HG03103 (cell line): ENCODE measurements around the gene SORCS2.

Experiments used
- ATAC-seq: cut with Tn5 transposase; IDR thresholded peaks from one replicate; pipeline ENCODE4 v1.9.1; 2021; ENCODE audit warnings: low read depth; ENCODE audit not compliant: unreplicated experiment

Gene SORCS2

DNA sequence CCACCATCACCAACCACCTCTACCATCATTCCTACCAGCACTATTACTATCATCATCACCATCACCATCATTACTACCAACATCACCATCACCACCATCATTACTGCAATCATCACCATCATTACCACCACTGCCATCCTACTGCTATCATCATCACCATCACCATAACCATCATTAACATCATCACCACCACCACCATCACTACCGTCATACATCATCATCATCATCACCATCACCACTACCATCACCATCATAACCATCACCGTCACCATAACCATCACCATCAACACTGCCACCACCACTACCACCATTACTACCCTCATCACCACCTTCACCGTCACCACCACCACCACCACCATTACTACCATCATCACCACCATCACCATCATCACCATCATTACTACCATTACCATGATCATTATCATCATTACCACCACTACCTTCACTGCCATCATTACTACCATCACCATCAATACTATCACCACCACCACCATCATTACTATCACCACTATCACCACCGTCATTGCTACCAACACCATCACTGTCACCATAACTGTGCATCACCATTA, 170.6 kb downstream of the SORCS2 start:
- ATAC-seq: no peak

DNA sequence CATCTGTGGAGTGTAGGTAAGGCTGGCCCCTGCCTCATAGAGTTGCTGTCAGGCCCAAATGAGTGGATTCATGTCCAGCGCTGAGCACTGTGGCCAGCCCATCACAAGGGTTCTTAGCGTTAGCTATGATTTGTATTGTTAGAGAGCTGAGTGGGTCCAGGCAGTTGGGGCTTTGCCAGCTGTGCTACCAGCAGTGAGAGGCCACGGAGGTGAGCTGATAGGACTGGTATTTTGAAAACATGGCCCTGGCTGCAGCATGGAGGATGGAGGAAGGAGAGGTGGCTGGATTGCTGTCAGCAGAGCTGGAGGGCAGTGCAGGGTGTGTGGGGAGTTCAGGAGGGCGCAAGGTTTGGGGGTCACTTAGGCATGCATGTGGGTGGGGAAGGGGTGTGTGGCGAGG, 172.6 kb downstream of the SORCS2 start:
- no peak for ATAC-seq

DNA sequence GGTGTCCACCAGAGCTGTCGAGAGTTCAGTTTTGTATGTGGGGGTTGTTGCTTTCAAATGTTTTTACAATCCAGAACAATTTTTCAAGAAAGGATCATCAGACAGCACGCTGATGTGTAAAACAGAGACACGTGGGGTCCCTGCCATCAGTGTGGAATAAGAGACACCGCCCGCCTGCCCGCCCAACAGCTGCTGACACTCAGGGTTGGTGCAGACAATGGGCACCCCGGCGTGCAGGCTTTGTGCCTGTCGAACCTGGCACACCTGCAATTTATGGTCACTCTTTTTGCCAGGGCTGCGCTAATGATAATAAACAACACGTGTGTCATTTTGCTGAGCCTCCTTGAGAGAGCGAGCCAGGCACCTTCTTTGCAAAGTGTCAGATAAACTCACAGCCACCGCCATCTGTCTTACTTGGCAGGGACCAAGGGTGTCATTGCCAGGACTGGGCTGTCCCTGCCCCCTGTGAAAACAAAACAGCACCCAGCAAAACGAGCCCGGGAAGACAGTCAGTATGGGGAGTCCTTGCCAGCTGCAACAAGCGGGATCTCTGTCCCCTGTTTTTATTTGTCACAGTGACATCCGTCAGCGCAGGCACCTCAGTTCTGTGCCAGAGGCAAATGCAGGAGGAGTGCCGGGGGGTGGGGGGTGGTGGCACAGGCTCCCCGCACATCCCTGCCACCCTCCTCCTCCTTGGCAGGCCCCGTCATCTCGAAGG, 173.3 kb downstream of the SORCS2 start:
- ATAC-seq: no peak

DNA sequence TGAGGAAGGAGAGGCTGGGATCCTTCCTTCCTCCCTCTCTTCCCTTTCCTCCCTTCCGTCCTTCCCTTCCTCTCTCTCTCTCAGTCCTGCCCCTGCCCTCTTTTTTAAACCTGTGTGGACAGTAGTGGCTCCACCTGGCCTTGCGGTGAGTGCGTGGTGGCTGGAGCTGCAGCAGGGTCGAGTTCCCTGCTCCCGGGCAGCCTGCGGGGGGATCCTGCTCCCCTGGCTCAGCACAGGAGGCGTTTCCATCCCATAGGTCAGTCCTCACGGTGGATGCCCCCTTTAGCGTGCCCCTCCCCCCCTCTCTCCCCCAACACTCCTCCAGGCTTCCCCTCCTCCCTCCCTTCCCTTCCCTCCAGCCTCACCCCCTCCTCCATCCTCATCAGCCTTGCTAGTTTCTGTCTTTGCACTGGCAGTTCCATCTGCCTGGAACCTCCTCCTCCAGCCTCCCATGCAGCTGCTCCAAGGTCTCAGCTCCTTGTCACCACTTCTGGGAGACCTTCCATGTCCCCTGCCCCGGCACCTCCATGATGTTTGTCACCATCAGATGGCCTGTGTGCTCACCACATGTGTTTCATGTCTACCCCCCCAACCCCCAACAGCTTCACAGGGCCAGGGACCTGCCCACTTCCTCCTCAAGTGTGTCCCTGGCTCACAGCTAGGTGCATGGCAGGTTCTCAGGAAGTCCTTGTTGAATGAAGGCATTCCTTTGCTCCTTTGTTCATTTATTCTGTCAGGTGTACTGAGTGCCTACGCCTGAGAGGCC, 174.0 kb downstream of the SORCS2 start:
- ATAC-seq: no peak

DNA sequence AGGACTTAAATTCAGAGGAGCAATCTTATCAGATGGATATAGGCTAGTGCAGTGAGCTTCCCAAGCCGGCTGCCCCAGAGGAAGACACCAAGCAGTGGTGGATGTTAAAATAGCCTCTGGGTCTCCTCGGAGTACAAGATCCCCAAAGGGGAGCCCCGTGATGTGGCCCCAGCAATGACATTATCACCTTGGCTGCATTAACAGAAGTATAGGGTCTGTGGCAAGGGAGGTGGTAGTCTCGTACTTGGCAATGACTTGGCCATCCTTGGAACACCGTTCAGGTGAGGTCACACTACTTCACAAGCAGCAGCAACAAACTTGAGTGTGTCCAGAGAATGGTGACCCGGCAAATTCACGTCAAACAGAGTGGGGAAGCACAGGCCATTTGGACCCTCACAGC, 174.6 kb downstream of the SORCS2 start:
- ATAC-seq: no peak

DNA sequence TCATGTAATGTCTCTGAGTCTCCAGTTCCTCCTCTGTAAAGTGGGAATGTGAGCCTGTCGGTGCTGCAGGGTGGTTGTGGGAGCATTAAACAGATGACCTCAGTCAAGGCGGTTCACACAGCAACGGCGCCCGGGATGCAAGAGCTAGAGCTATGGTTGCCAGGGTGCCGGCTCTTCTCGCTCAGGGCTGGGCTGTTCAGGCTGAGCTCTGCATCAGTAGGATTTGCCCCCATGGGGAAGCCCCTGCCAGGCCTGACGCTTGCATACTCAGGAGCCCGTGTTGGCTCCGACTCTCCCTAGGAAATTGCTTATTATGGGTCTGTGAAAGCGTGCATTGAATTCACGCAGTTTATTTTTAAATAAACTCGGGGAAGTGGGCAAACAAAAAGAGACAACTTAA, 175.1 kb downstream of the SORCS2 start:
- ATAC-seq: no peak

DNA sequence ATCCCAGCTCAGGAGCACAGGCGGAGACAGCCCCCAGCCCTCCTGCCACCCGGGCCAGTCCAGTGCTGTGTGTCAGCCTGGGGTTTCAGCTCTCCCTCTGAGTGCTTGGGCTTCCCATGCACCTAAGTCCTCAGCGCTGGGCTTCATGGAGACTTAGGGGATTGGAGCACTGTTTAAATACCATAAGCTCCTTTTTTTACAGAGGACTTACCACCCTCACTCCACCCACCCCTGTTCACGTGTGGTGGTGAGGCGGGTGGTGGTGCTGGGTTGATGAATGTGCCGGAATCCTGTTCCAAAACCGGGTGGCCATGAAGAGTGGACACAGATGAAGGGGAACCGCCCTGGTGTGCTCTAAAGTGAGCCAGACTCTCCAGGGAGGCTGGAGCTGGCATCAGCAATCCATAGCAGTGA, 175.5 kb downstream of the SORCS2 start:
- ATAC-seq: no peak

DNA sequence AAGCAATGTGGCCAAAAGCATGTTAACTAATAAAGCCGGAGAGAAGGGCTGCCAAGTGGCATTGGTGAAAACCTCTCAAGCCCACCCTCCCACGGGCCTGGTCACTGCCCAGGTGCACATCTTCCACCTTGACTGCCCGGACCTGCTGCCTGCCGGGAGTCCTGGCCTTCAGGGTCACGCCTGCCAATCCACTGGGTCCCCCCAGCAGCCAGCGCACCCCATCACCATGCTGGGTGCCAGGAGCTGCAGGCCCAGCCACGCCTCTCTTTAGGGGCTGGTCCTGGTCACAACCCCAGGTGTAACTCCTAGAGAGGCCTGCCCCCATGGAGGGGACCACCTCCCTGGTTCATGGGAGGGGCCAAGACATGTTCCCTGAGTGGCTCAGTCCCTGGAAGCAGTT, 176.0 kb downstream of the SORCS2 start:
- ATAC-seq: no peak

DNA sequence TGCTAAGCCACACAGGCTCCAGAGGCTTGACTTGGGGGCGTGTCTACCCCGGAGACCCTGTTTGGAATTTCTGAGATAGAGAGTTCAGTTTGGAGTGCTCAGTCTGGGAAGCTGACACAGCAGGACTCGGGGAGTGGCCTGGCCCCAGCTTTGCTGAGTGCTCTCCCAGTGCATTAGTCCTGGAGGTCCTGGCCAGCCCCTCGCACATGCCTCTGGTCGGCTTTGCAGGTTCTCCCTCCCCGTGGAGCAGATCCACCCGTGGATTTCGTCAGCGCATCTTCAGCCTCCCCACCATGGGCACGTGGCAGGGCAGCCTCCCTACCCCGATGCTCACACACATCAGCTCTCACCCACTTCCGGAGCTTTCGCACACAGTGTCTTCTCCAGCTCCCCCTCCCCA, 177.2 kb downstream of the SORCS2 start:
- no peak for ATAC-seq

DNA sequence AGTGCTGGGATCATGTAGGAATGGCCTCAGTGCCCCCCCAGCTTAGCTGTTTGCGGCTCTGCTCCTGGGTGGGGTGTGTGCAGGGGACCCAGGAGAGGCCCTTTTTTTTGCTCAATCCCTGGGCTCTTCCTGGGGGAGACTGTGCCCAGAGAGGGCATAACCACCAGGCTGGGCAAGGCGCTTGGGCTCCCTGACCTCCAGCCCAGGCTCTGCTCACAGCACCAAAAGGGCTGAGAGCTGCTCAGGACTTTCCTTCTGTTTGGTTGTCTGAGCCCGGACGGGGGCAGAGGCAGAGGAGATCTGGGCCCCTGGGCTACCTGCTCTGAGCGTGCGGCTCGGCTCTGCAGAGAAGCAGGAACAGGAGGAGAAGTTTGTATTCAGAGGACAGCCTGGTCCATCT, 177.7 kb downstream of the SORCS2 start:
- ATAC-seq: no peak

DNA sequence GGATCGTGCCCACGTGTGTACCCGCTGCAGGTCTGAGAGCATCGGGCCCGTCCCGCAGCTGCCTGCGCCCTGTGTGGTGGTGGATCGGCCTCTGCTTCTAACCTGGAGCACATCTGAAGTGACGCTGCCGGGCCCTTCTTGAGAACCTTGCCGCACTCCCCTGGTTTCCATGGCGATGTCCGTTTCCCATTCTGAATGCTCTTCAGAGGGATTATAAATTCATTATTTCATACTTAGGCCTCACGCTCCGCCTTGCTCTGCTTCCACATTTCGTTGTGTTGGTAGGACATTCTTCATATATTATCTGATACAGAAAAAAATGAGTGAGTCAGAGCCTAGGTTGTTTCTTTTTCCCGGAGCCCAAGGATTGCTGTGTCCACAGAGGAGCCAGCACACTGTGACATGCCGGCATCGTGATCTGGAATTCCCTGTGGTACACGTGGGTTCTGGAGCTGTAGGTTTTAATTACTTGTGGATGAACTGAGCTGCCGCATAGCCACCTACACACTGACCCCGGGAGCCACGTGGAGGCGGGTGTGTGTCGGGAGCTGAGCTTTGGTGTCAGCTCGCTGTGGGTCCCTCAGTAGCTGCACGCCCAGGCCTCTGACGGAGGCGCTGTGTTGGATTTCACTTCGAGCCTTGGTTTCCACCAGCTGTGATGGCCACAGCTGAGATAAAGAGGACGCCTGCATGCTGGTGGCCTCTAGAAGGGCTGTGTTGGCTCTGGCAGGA, 179.0 kb downstream of the SORCS2 start:
- ATAC-seq: no peak

DNA sequence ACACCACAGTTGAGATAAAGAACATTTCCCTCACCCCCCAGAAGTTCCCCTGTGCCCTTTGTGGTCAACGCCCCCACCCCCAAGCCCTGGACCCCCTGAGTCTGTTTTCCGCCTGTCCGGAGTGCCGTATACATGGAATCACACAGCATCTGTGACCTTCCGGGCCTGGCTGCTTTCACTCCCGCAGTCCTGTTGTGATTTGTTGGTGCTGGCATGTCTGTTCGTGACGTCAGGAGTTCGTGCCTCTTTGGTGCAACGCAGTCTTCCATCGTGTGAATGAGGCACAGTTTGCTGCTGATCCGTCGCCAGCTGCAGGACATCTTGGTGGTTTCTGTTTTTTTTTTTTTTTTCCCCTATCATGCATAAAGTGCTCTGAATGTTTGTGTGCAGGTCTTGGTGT, 180.3 kb downstream of the SORCS2 start:
- no peak for ATAC-seq

DNA sequence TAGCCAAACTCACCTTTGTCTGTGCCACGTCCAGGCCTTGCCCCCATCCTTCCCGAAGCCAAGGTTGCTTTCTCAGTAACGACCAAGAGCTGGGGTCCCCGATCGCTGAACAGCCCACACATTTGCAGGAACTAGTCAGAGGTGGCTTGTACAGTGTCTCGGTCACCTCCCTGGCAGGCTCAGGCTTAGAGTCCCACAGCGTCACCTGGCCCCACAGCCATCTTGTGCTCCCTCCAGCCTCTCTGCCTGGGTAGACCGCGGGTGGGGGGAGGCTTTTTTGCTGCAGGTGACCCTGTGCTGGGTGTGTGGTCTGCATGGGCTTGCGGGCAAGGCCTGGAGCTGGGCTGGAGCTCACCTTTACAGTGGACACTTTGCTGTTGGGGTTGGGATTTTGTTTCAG, 182.2 kb downstream of the SORCS2 start:
- ATAC-seq: no peak

DNA sequence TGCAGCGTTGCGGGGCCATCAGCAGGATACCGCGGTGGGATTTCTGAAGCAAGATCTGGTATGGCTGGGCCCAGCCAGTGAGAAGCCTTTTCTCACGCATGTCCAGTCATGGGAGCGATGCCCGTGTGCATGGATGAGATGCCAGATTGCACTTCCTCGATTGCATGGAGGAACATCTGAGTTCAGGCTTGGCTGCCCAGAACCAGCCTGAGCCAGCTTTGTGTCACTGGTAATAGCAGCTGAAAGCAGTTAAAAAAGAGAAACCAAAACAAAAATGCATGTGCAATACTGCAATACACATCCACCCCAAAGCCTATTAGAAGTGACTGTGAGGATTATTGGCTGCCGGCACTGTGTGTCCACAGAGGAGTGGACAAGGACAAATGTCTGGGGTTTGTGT, 183.1 kb downstream of the SORCS2 start:
- ATAC-seq: no peak

DNA sequence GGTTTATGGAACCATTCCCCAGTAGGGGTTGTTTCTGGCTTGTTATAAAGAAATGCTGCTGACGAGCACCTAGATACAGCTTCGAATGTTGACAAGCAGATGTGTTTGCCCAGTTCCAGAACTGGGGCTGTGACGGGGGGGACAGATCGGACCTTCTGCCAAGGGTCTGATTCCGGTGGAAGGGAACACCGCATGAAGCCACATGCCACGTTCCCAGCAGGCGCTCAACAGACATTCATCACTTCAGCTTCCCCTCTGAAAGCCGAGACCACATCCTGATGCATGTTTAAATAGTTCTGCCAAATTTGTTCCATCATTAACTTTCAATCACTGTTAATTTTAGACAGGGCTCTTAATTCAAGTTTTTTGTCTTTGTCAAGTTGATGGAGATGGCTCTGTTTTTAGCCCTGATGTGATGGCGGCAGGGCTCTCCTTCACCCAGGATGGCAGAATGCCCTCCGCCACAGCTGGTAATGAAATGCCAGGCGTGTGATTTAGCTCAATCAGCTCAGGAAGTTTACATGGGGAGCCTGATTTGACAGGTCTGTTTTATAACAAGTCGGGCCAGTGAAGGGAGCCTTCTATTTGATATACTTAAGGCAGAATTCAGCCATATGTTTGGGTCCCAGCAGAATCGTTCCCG, 185.0 kb downstream of the SORCS2 start:
- no peak for ATAC-seq

DNA sequence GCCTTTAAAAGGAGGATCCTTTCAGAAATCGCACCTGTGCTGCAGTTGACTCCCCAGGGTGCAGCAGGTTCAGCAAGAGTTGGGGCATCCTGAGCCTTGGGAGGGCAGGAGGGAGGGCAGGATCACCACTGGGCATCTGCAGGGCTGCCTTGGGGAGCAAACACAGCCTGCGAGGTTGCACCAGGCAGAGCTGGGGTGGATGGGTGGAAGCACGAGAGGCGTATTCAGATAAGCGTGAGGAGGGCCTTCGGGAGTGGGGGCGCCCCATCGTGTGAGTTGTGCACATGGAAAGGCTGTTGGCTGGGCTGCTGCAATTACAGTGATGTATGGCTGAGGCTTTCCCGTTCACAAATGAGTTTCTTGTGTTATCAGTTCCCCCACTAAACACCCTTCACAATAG, 186.8 kb downstream of the SORCS2 start:
- ATAC-seq: no peak

DNA sequence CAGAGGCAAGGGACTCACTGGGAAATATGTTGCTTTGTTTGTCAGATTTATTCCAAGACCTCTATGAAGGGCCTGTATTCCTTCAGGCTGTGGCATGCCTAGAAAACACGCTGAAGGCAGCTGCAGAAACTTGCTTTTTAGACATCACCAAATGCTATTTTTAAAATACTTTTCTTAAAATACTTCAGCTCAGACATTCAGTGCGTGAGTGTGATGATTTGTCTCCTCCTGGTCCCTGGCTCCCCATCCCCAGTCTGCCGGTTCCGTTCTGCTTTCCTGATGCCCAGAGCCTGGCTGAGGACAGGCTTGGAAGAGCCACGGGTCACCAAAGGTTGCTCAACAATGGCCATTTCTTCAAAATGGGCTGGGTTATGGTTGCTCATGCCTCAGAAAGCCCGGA, 187.4 kb downstream of the SORCS2 start:
- ATAC-seq: no peak

DNA sequence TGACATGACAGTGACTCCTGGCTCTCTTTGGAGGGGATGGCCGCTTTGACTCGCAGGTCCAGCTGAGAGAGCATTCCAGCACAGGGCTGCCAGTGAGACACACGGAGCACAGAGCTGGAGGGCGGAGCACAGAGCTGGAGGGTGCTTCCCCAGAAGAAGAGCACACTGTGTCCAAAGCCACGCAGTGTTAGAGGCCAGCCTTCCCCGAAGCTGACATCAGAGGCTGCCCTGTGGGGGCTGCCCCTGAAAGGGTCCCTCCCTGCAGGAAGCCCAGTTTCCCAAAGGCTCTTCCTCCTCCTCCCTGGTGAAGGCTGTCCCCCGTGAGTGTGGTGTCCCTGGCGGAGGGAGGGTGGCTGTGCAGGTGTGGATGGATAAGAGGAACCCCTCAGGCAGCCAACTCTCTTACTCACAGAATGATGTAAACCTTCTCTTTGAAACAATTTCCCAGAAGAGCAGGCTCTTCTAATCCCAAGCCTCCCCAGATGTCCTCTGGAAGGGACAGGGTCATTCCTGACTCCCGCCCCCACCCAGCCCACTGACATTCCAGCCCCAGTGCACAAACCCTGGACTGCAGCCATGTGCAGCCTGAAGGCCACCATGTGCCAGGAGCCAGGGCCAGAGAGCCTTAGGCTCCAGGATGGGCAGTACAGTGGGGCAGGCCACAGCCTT, 189.0 kb downstream of the SORCS2 start:
- no peak for ATAC-seq

DNA sequence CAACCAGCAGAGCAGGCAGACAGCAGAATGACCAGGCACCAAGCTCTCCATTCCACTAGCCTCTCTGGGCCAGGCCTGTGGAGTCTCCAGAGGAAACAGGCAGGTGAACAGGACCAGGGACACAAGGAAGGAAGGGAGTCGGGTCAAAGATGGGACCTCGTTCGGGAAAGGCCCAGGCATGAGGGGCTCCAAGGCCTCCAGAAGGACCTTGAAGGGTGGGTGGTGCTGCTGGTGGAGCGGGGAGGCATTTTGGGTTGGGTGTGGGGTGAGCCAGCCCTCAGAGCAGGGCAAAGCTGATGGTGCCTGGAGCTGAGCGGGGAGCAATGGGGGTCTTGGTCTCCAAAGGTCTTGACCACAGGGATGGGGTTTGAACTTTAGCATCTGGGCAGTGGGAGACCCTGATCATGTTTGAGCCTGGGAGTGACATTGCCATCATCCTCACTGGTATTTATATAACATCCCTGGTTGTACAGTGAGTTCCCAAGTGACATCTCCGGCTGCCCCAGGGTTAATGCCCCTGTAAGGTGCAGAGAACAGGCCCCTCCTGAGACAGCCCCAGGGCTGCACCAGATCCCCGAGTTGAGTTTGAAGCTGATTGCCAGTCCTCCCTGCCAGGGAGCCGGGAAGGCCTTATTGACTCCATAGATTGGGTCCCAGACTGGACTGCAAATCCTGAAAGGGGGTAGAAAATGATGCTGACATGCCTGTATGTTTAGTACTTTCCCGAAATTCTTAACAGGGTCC, 189.7 kb downstream of the SORCS2 start:
- no peak for ATAC-seq

DNA sequence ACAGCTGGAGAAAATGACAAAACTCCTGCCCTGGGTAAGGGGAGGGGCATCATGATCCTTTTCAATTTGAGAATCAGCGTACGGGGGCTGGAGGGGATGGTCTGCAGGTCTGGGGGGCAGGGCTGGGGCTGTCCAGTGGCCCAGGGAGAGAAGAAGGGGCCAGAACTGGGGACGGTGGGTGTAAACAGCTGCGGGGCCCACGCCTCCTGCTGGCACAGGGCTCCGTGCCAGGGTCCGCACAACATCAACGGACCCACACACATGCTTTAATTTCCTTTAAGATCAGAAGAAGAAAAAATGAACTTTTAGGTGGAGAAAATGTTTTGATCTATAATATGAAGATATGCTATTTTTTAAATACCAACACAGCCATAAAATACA, 190.3 kb downstream of the SORCS2 start:
- no peak for ATAC-seq
